GM23338 (cell line): ENCODE results near the gene KLHL8.

Source experiments
- CREB1 ChIP-seq: fragments of 250-450 bp; sonication (Bioruptor Pico); IDR thresholded peaks from 2 replicates; pipeline ENCODE4 v1.5.0; 2020; ENCODE audit warnings: low read depth, mild to moderate bottlenecking, moderate library complexity
- EZH2 ChIP-seq: fragments of 200-600 bp; sonication (generic); IDR thresholded peaks from one replicate; pipeline ENCODE4 v1.8.0; 2017; ENCODE audit warnings: antibody characterized with exemption, mild to moderate bottlenecking, low read depth; ENCODE audit not compliant: unreplicated experiment
- EZH2phosphoT487 ChIP-seq: fragments of 200-600 bp; sonication (generic); IDR thresholded peaks from one replicate; pipeline ENCODE4 v1.8.1; 2018; ENCODE audit warnings: antibody characterized with exemption; ENCODE audit not compliant: unreplicated experiment
- JUNB ChIP-seq: IDR thresholded peaks from one replicate; pipeline ENCODE4 v1.6.1; 2016; ENCODE audit warnings: antibody characterized with exemption; ENCODE audit not compliant: unreplicated experiment
- NANOG ChIP-seq: IDR thresholded peaks from 2 replicates; pipeline ENCODE4 v1.6.1; 2016; ENCODE audit warnings: antibody characterized with exemption, borderline replicate concordance
- POLR2AphosphoS5 ChIP-seq: IDR thresholded peaks from 2 replicates; pipeline ENCODE4 v1.6.1; 2016; ENCODE audit warnings: antibody characterized with exemption, low read depth
- STAT1 ChIP-seq: IDR thresholded peaks from one replicate; pipeline ENCODE4 v1.6.1; 2016; ENCODE audit warnings: antibody characterized with exemption; ENCODE audit not compliant: unreplicated experiment
- ZNF114 ChIP-seq: fragments of 250-450 bp; sonication (Bioruptor Pico); IDR thresholded peaks from 2 replicates; pipeline ENCODE4 v1.5.0; 2020; ENCODE audit warnings: mild to moderate bottlenecking, moderate library complexity
- ZNF331 ChIP-seq: fragments of 250-450 bp; sonication (Bioruptor Pico); IDR thresholded peaks from 2 replicates; pipeline ENCODE4 v1.5.0; 2020; ENCODE audit warnings: low read depth, mild to moderate bottlenecking, moderate library complexity
- TF ChIP-seq, protein P1 (sequence below), 2 experiments: fragments of 200-600 bp in 1 of 2; sonication (generic) in 1 of 2; conservative IDR thresholded peaks; 2 replicates each; pipeline versions ENCODE4 v1.5.1 to v1.6.1; 2016 to 2017; ENCODE audit warnings: antibody characterized with exemption in 2 of 2, low read depth in 2 of 2, mild to moderate bottlenecking in 2 of 2, moderate library complexity in 1 of 2
- TF ChIP-seq, protein P2 (sequence below): IDR thresholded peaks from 2 replicates; pipeline ENCODE4 v1.6.1; 2016; ENCODE audit warnings: antibody characterized with exemption
- TF ChIP-seq, protein P3 (sequence below): IDR thresholded peaks from one replicate; pipeline ENCODE4 v1.6.1; 2018; ENCODE audit warnings: antibody characterized with exemption; ENCODE audit not compliant: unreplicated experiment
- TF ChIP-seq, protein P4 (sequence below): fragments of 250-450 bp; sonication (Bioruptor Pico); IDR thresholded peaks from 2 replicates; pipeline ENCODE4 v1.5.0; 2020; ENCODE audit warnings: mild to moderate bottlenecking, moderate library complexity

DNA sequence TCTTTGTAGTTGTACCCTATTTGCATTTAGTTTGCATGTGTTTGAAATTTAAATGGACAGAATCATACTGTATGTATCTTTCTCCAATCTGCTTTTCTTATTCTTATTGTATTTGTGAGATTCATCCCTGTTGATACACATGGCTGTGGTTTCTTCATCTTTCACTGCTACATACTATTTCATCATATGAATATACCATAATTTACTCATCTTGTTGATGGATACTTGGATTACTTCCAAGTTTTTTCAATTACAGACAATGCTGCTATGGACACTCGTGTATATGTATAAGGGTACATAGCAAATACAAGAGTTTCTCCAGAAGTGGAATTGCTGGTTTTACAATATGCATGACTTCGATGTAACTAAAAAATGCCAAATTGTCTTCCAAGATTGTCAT, 11.8 kb upstream of the KLHL8 start:
- TF ChIP-seq, protein P1, sequence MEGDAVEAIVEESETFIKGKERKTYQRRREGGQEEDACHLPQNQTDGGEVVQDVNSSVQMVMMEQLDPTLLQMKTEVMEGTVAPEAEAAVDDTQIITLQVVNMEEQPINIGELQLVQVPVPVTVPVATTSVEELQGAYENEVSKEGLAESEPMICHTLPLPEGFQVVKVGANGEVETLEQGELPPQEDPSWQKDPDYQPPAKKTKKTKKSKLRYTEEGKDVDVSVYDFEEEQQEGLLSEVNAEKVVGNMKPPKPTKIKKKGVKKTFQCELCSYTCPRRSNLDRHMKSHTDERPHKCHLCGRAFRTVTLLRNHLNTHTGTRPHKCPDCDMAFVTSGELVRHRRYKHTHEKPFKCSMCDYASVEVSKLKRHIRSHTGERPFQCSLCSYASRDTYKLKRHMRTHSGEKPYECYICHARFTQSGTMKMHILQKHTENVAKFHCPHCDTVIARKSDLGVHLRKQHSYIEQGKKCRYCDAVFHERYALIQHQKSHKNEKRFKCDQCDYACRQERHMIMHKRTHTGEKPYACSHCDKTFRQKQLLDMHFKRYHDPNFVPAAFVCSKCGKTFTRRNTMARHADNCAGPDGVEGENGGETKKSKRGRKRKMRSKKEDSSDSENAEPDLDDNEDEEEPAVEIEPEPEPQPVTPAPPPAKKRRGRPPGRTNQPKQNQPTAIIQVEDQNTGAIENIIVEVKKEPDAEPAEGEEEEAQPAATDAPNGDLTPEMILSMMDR (conservative IDR thresholded peaks at IDR 0.05; ENCODE audit: low read depth in 2 of 2) = no peak
- TF ChIP-seq, protein P2, sequence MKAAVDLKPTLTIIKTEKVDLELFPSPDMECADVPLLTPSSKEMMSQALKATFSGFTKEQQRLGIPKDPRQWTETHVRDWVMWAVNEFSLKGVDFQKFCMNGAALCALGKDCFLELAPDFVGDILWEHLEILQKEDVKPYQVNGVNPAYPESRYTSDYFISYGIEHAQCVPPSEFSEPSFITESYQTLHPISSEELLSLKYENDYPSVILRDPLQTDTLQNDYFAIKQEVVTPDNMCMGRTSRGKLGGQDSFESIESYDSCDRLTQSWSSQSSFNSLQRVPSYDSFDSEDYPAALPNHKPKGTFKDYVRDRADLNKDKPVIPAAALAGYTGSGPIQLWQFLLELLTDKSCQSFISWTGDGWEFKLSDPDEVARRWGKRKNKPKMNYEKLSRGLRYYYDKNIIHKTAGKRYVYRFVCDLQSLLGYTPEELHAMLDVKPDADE = no peak
- TF ChIP-seq POLR2AphosphoS5 (no peak), CREB1 (CRISPR knock-in tag) (no peak), EZH2 (no peak), STAT1 (no peak), EZH2phosphoT487 (no peak), JUNB (no peak), ZNF114 (CRISPR knock-in tag) (no peak), ZNF331 (CRISPR knock-in tag) (no peak), NANOG (no peak)
- TF ChIP-seq, protein P3, sequence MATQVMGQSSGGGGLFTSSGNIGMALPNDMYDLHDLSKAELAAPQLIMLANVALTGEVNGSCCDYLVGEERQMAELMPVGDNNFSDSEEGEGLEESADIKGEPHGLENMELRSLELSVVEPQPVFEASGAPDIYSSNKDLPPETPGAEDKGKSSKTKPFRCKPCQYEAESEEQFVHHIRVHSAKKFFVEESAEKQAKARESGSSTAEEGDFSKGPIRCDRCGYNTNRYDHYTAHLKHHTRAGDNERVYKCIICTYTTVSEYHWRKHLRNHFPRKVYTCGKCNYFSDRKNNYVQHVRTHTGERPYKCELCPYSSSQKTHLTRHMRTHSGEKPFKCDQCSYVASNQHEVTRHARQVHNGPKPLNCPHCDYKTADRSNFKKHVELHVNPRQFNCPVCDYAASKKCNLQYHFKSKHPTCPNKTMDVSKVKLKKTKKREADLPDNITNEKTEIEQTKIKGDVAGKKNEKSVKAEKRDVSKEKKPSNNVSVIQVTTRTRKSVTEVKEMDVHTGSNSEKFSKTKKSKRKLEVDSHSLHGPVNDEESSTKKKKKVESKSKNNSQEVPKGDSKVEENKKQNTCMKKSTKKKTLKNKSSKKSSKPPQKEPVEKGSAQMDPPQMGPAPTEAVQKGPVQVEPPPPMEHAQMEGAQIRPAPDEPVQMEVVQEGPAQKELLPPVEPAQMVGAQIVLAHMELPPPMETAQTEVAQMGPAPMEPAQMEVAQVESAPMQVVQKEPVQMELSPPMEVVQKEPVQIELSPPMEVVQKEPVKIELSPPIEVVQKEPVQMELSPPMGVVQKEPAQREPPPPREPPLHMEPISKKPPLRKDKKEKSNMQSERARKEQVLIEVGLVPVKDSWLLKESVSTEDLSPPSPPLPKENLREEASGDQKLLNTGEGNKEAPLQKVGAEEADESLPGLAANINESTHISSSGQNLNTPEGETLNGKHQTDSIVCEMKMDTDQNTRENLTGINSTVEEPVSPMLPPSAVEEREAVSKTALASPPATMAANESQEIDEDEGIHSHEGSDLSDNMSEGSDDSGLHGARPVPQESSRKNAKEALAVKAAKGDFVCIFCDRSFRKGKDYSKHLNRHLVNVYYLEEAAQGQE = no peak
- TF ChIP-seq, protein P4, sequence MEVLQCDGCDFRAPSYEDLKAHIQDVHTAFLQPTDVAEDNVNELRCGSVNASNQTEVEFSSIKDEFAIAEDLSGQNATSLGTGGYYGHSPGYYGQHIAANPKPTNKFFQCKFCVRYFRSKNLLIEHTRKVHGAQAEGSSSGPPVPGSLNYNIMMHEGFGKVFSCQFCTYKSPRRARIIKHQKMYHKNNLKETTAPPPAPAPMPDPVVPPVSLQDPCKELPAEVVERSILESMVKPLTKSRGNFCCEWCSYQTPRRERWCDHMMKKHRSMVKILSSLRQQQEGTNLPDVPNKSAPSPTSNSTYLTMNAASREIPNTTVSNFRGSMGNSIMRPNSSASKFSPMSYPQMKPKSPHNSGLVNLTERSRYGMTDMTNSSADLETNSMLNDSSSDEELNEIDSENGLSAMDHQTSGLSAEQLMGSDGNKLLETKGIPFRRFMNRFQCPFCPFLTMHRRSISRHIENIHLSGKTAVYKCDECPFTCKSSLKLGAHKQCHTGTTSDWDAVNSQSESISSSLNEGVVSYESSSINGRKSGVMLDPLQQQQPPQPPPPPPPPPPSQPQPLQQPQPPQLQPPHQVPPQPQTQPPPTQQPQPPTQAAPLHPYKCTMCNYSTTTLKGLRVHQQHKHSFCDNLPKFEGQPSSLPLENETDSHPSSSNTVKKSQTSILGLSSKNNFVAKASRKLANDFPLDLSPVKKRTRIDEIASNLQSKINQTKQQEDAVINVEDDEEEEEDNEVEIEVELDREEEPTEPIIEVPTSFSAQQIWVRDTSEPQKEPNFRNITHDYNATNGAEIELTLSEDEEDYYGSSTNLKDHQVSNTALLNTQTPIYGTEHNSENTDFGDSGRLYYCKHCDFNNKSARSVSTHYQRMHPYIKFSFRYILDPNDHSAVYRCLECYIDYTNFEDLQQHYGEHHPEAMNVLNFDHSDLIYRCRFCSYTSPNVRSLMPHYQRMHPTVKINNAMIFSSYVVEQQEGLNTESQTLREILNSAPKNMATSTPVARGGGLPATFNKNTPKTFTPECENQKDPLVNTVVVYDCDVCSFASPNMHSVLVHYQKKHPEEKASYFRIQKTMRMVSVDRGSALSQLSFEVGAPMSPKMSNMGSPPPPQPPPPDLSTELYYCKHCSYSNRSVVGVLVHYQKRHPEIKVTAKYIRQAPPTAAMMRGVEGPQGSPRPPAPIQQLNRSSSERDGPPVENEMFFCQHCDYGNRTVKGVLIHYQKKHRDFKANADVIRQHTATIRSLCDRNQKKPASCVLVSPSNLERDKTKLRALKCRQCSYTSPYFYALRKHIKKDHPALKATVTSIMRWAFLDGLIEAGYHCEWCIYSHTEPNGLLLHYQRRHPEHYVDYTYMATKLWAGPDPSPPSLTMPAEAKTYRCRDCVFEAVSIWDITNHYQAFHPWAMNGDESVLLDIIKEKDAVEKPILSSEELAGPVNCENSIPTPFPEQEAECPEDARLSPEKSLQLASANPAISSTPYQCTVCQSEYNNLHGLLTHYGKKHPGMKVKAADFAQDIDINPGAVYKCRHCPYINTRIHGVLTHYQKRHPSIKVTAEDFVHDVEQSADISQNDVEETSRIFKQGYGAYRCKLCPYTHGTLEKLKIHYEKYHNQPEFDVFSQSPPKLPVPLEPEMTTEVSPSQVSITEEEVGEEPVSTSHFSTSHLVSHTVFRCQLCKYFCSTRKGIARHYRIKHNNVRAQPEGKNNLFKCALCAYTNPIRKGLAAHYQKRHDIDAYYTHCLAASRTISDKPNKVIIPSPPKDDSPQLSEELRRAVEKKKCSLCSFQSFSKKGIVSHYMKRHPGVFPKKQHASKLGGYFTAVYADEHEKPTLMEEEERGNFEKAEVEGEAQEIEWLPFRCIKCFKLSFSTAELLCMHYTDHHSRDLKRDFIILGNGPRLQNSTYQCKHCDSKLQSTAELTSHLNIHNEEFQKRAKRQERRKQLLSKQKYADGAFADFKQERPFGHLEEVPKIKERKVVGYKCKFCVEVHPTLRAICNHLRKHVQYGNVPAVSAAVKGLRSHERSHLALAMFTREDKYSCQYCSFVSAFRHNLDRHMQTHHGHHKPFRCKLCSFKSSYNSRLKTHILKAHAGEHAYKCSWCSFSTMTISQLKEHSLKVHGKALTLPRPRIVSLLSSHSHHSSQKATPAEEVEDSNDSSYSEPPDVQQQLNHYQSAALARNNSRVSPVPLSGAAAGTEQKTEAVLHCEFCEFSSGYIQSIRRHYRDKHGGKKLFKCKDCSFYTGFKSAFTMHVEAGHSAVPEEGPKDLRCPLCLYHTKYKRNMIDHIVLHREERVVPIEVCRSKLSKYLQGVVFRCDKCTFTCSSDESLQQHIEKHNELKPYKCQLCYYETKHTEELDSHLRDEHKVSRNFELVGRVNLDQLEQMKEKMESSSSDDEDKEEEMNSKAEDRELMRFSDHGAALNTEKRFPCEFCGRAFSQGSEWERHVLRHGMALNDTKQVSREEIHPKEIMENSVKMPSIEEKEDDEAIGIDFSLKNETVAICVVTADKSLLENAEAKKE (CRISPR knock-in tag) = no peak
